OCI-LY7 (cell line): ENCODE results near the gene TIMP3. TPM values are rescaled to one million over a fixed set of nuclear protein-coding genes. Genes with fewer than 3 reads are reported as not detected.

ENCODE experiments used
- BruUV-seq: library from RNA; stranded (reverse); fragments of 400-500 nt; replicated peaks from 2 replicates; lab custom pipeline; 2021; lab: Mats Ljungman, UMichigan
- CTCF ChIA-PET: fragments of 300-600 bp; sonication (Branson Sonifier 250); formaldehyde crosslinking; loops from one replicate; lab custom pipeline; 2022; ENCODE audit warnings: antibody characterized with exemption; ENCODE audit not compliant: unreplicated experiment; lab: Charles Lee
- POLR2A ChIA-PET: fragments of 300-600 bp; sonication (Branson Sonifier 250); formaldehyde crosslinking; loops from one replicate; lab custom pipeline; 2022; ENCODE audit warnings: antibody characterized with exemption; lab: Charles Lee
- DNase-seq: peaks from one replicate; pipeline ENCODE4 v3.0.0-alpha.2; 2015; ENCODE audit warnings: low spot score
- H2AFZ ChIP-seq: fragments of 200-600 bp; sonication (generic), shearing (Covaris generic); 2 replicates; pipeline ENCODE4 v1.6.1; 2014; ENCODE audit warnings: mild to moderate bottlenecking, antibody characterized with exemption, low read length, moderate library complexity
- H3K27ac ChIP-seq: fragments of 200-600 bp; sonication (generic); 2 replicates; pipeline ENCODE4 v1.5.1; 2014; ENCODE audit warnings: mixed run types, low read depth, mild to moderate bottlenecking, moderate library complexity, low read length, inconsistent platforms; ENCODE audit not compliant: poor library complexity, severe bottlenecking
- H3K36me3 ChIP-seq: fragments of 200-600 bp; sonication (generic); 2 replicates; pipeline ENCODE4 v1.6.1; 2014; ENCODE audit warnings: mild to moderate bottlenecking, antibody characterized with exemption, low read length, moderate library complexity, mixed read lengths; ENCODE audit not compliant: insufficient read depth
- H3K4me1 ChIP-seq: fragments of 200-600 bp; sonication (generic); 2 replicates; pipeline ENCODE4 v1.5.1; 2014; ENCODE audit warnings: mild to moderate bottlenecking, low read length; ENCODE audit not compliant: insufficient read depth, poor library complexity, severe bottlenecking
- H3K4me2 ChIP-seq: fragments of 200-600 bp; sonication (generic); 2 replicates; pipeline ENCODE4 v1.6.1; 2014; ENCODE audit warnings: mild to moderate bottlenecking, low read length
- H3K4me3 ChIP-seq: fragments of 200-600 bp; sonication (generic); 2 replicates; pipeline ENCODE4 v1.5.1; 2014; ENCODE audit warnings: mild to moderate bottlenecking, low read depth, low read length; ENCODE audit not compliant: poor library complexity, severe bottlenecking
- H3K79me2 ChIP-seq: fragments of 200-600 bp; sonication (generic); 2 replicates; pipeline ENCODE4 v1.6.1; 2016; ENCODE audit warnings: low read depth, mild to moderate bottlenecking, low read length, moderate library complexity, mixed read lengths; ENCODE audit not compliant: insufficient read depth
- H3K9me2 ChIP-seq: fragments of 200-600 bp; sonication (generic); 2 replicates; pipeline ENCODE4 v1.6.1; 2016; ENCODE audit warnings: mild to moderate bottlenecking, low read length, mixed read lengths; ENCODE audit not compliant: insufficient read depth
- H3K9me3 ChIP-seq: fragments of 200-600 bp; sonication (generic); 2 replicates; pipeline ENCODE4 v1.6.1; 2014; ENCODE audit warnings: mild to moderate bottlenecking, mixed run types, low read length, mixed read lengths
- H4K20me1 ChIP-seq: fragments of 200-600 bp; sonication (generic); 2 replicates; pipeline ENCODE4 v1.6.1; 2014; ENCODE audit warnings: mild to moderate bottlenecking, antibody characterized with exemption, low read length, moderate library complexity, mixed read lengths; ENCODE audit not compliant: insufficient read depth
- EZH2phosphoT487 ChIP-seq: fragments of 200-600 bp; sonication (generic); IDR thresholded peaks from 2 replicates; pipeline ENCODE4 v1.6.1; 2018; ENCODE audit warnings: low read depth, borderline replicate concordance, mild to moderate bottlenecking, mixed run types, antibody characterized with exemption, low read length, moderate library complexity, mixed read lengths
- intact Hi-C: fragments of 100-400 bp; cut with micrococcal nuclease; formaldehyde crosslinking; loops from one replicate; pipeline ENCODE4 v1.10.0; 2022; ENCODE audit not compliant: unreplicated experiment
- total RNA-seq, 2 experiments: library from RNA; depleted of rRNA in 1 of 2; stranded (reverse); fragments of >200 nt in 1 of 2; shearing (Covaris generic) in 1 of 2; gene quantifications; 2 replicates each; pipeline ENCODE4 v1.2.3, GENCODE V29; 2014 to 2022
- TF ChIP-seq, protein P1 (sequence below): fragments of 200-600 bp; sonication (generic); conservative IDR thresholded peaks from 2 replicates; pipeline ENCODE4 v1.5.1; 2014; ENCODE audit warnings: mild to moderate bottlenecking, antibody characterized with exemption, low read length, moderate library complexity, mixed read lengths

Gene TIMP3
- total RNA-seq, 2 experiments from 2014 or later: not detected

DNA sequence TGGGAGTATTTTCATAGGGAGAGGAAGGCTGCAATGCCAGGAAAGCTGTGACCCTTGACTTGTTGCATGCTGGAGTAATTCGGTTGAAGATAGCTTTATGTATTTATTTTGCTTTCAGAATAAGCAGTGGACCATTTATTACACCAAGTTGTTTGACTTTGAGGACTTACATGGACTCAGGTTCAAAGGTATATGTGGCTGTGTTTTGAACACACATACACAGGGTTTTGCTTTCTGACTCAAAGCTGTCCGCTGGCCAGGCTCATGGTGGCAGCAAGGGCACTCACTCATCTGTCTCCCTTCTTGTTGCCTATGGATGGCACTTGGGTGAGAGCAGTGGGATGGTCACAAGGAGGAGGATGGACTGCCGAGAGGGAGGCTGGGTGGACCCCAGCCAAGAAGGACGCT lies 6.5 kb downstream of the TIMP3 start:
- H3K27ac ChIP-seq: no peak overlapping the region
- H2AFZ ChIP-seq: no peak overlapping the region
- intact Hi-C loops: no loop called here
- no peak overlapping the region for H3K4me2 ChIP-seq
- ChIA-PET POLR2A (no interaction called here), CTCF (no interaction called here)
- DNase-seq: no peak
- BruUV-seq: no TSS peak
- no peaks in the 10 kb centered on the region for H4K20me1 ChIP-seq
- no peaks in the 10 kb centered on the region for H3K36me3 ChIP-seq
- H3K4me1 ChIP-seq: no peaks in the 10 kb centered on the region
- no peaks in the 10 kb centered on the region for H3K79me2 ChIP-seq
- no peak overlapping the region for H3K4me3 ChIP-seq
- TF ChIP-seq EZH2phosphoT487: no peak
- TF ChIP-seq, protein P1, sequence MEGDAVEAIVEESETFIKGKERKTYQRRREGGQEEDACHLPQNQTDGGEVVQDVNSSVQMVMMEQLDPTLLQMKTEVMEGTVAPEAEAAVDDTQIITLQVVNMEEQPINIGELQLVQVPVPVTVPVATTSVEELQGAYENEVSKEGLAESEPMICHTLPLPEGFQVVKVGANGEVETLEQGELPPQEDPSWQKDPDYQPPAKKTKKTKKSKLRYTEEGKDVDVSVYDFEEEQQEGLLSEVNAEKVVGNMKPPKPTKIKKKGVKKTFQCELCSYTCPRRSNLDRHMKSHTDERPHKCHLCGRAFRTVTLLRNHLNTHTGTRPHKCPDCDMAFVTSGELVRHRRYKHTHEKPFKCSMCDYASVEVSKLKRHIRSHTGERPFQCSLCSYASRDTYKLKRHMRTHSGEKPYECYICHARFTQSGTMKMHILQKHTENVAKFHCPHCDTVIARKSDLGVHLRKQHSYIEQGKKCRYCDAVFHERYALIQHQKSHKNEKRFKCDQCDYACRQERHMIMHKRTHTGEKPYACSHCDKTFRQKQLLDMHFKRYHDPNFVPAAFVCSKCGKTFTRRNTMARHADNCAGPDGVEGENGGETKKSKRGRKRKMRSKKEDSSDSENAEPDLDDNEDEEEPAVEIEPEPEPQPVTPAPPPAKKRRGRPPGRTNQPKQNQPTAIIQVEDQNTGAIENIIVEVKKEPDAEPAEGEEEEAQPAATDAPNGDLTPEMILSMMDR: no peak
- H3K9me2 ChIP-seq: no peaks in the 10 kb centered on the region
- H3K9me3 ChIP-seq: no peaks in the 10 kb centered on the region

DNA sequence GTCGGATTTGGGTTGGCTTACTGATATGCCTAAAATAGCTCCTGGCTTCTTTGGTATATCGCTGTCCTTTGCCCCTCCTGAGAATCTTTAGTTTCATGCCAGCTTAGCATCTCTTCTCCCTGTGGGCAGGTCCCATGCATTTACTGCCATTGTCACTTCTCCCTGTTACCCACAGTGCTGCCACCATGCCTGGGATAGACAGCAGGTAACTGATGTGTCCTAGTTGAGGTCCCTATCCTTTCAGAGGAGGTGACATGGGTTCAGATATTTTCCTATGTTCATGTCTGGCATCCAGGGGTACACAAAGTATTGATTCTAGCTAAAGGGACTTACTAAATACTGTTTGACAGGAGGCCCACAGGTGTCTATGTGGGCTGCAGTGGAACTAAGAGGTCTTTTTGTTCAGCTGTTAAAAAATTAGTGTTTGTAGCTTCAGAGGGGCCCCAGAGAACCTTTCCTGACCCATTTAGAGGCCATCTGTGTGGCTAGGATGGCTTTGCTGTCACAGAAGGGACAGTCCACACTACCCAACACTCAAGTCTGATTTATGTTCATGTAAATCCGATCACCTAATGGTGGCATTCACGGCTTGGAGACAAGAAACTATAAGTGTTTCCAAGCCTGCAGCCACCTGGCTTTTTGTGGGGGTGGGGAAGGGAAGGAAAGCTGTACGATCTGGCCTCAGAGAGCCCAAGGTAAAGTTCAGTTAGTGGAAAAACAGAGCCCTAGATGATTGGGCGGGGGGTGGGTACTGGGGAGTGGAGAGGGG lies 8.5 kb downstream of the TIMP3 start:
- ChIA-PET POLR2A (no interaction called here), CTCF (no interaction called here)
- no peaks in the 10 kb centered on the region for H3K36me3 ChIP-seq
- no peaks in the 10 kb centered on the region for H4K20me1 ChIP-seq
- no peak for TF ChIP-seq EZH2phosphoT487
- TF ChIP-seq, protein P1: no peak
- H3K27ac ChIP-seq: no peak overlapping the region
- no peak overlapping the region for H3K4me3 ChIP-seq
- DNase-seq: no peak
- no peaks in the 10 kb centered on the region for H3K79me2 ChIP-seq
- BruUV-seq: no TSS peak
- H3K9me2 ChIP-seq: no peaks in the 10 kb centered on the region
- no peaks in the 10 kb centered on the region for H3K4me1 ChIP-seq
- H3K4me2 ChIP-seq: no peak overlapping the region
- intact Hi-C loops: no loop called here
- no peaks in the 10 kb centered on the region for H3K9me3 ChIP-seq
- H2AFZ ChIP-seq: no peak overlapping the region

DNA sequence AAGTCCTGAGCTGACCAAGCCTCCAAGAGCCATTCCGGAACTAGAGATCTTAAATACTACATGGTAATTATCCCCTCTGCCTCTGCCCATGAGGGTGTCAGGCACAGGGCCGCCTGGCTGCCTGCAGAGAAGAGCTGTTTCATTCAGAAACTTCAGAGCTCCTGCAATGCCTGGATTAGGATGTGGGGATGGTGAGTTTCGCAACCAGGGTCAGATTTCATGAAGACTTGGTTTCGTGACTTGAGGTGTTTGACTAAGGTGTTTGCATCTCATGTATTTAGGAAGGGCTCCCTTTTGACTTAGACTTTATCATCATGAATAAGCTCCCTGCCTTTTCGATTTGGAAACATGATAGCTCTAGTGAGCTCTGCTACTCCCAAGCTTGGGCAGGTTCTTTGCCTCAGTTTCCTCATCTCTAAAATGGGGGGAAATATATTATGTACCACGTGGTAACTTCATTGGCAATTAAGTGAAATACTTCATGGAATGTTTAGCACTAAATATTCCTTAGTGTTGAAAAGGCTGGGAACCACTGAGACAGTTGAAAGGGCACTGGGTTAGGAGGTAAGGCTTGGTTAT lies 9.1 kb downstream of the TIMP3 start:
- DNase-seq: no peak
- Histone ChIP-seq H3K4me1 (no peaks in the 10 kb centered on the region), H3K9me3 (no peaks in the 10 kb centered on the region), H3K36me3 (no peaks in the 10 kb centered on the region), H2AFZ (no peak overlapping the region), H3K79me2 (no peaks in the 10 kb centered on the region), H3K9me2 (no peaks in the 10 kb centered on the region), H4K20me1 (no peaks in the 10 kb centered on the region), H3K4me3 (no peak overlapping the region), H3K4me2 (no peak overlapping the region), H3K27ac (no peak overlapping the region)
- TF ChIP-seq, protein P1: no peak
- TF ChIP-seq EZH2phosphoT487: no peak
- CTCF ChIA-PET: no interaction called here
- POLR2A ChIA-PET: no interaction called here
- no TSS peak for BruUV-seq
- intact Hi-C loops: no loop called here
